Mesothelial cell of epicardium (in vitro differentiated cells): ENCODE results near the gene ALG8. TPM values are rescaled to one million over a fixed set of nuclear protein-coding genes. Genes with fewer than 3 reads are reported as not detected.
"Not testable (repeated sequence)": the region's sequence is repeated elsewhere in the genome, so short reads cannot be mapped to it uniquely, and the experiment has no call there.

Experiments used
- DNase-seq, 2 experiments: peaks; one replicate each; pipeline ENCODE4 v3.0.0; 2021; ENCODE audit warnings: low spot score in 2 of 2; ENCODE audit not compliant: unreplicated experiment in 2 of 2
- H3K27ac Mint-ChIP-seq: 2 replicates; pipeline ENCODE4 v1.8.0; 2021; ENCODE audit warnings: mixed read lengths
- H3K27me3 Mint-ChIP-seq: 2 replicates; pipeline ENCODE4 v1.8.0; 2021; ENCODE audit warnings: low read depth, mixed read lengths
- H3K36me3 Mint-ChIP-seq: 2 replicates; pipeline ENCODE4 v1.8.0; 2021; ENCODE audit warnings: mixed read lengths
- H3K4me1 Mint-ChIP-seq: 2 replicates; pipeline ENCODE4 v1.8.0; 2021; ENCODE audit warnings: mixed read lengths
- H3K4me3 Mint-ChIP-seq: 2 replicates; pipeline ENCODE4 v1.8.0; 2021; ENCODE audit warnings: mild to moderate bottlenecking, moderate library complexity, mixed read lengths
- H3K9me3 Mint-ChIP-seq: 2 replicates; pipeline ENCODE4 v1.8.0; 2021; ENCODE audit warnings: mixed read lengths
- CTCF ChIP-seq: fragments of 200-600 bp; sonication (generic); IDR thresholded peaks from one replicate; pipeline ENCODE4 v1.5.0; 2021; ENCODE audit warnings: antibody characterized with exemption; ENCODE audit not compliant: unreplicated experiment
- total RNA-seq: library from RNA; stranded (reverse); gene quantifications from 3 replicates; pipeline ENCODE4 v1.2.1, GENCODE V29; 2021

Gene ALG8
- total RNA-seq, 1 donor from 2014 or later, result 63.0 TPM

GRCh38 chr11:78060533-78060932 lies 78.9 kb downstream of the ALG8 start:
- no peaks in the 10 kb centered on the region for H3K27me3 Mint-ChIP-seq
- H3K27ac Mint-ChIP-seq, result no peak overlapping the region
- peaks cover 6% of the 10 kb centered on the region for H3K4me1 Mint-ChIP-seq
- no peaks in the 10 kb centered on the region for H3K36me3 Mint-ChIP-seq
- no peaks in the 10 kb centered on the region for H3K9me3 Mint-ChIP-seq
- no peak overlapping the region for H3K4me3 Mint-ChIP-seq
- no peak for DNase-seq
- no peak for TF ChIP-seq CTCF

GRCh38 chr11:78059749-78060328 lies 79.6 kb downstream of the ALG8 start:
- not testable (repeated sequence) for H3K9me3 Mint-ChIP-seq, DNase-seq, H3K4me3 Mint-ChIP-seq, H3K4me1 Mint-ChIP-seq, H3K27ac Mint-ChIP-seq, H3K27me3 Mint-ChIP-seq, H3K36me3 Mint-ChIP-seq

- no peak for DNase-seq
- no peaks in the 10 kb centered on the region for H3K36me3 Mint-ChIP-seq
- no peaks in the 10 kb centered on the region for H3K27me3 Mint-ChIP-seq
- no peak for TF ChIP-seq CTCF
- H3K4me3 Mint-ChIP-seq, result no peak overlapping the region
- H3K4me1 Mint-ChIP-seq, result peaks cover 6% of the 10 kb centered on the region
- H3K27ac Mint-ChIP-seq, result no peak overlapping the region
- H3K9me3 Mint-ChIP-seq, result no peaks in the 10 kb centered on the region
Observed at GRCh38 chr11:78057462-78058055, 81.9 kb downstream of the ALG8 start.

- Mint-ChIP-seq H3K4me1 (peaks cover 3% of the 10 kb centered on the region), H3K4me3 (no peak overlapping the region), H3K9me3 (no peaks in the 10 kb centered on the region), H3K27me3 (no peaks in the 10 kb centered on the region), H3K27ac (no peak overlapping the region), H3K36me3 (no peaks in the 10 kb centered on the region)
- TF ChIP-seq CTCF, result no peak
- no peak for DNase-seq
Observed at GRCh38 chr11:78056093-78056492, 83.3 kb downstream of the ALG8 start.

- H3K9me3 Mint-ChIP-seq, result no peaks in the 10 kb centered on the region
- H3K27me3 Mint-ChIP-seq, result no peaks in the 10 kb centered on the region
- no peak overlapping the region for H3K4me3 Mint-ChIP-seq
- H3K27ac Mint-ChIP-seq, result no peak overlapping the region
- no peak for DNase-seq
- TF ChIP-seq CTCF, result no peak
- H3K4me1 Mint-ChIP-seq, result peaks cover 8% of the 10 kb centered on the region
- no peaks in the 10 kb centered on the region for H3K36me3 Mint-ChIP-seq
Observed at GRCh38 chr11:78054971-78055370, 84.5 kb downstream of the ALG8 start.

- no peaks in the 10 kb centered on the region for H3K9me3 Mint-ChIP-seq
- peaks cover 12% of the 10 kb centered on the region for H3K4me1 Mint-ChIP-seq
- peak overlapping the region; percentile 80 for H3K27ac Mint-ChIP-seq
- H3K36me3 Mint-ChIP-seq, result no peaks in the 10 kb centered on the region
- H3K4me3 Mint-ChIP-seq, result no peak overlapping the region
- H3K27me3 Mint-ChIP-seq, result no peaks in the 10 kb centered on the region
- DNase-seq, result no peak
- TF ChIP-seq CTCF, result no peak
Observed at GRCh38 chr11:78050964-78051831, 88.2 kb downstream of the ALG8 start.
